IPS-18a (cell line): ENCODE results near the gene PGLYRP4.

Source experiments
- H3K27ac ChIP-seq: one replicate; pipeline ENCODE4 v1.5.1; 2013; ENCODE audit warnings: low read length
- H3K27me3 ChIP-seq: one replicate; pipeline ENCODE4 v1.6.1; 2013; ENCODE audit warnings: mild to moderate bottlenecking, low read length; ENCODE audit not compliant: control insufficient read depth, insufficient read depth
- H3K36me3 ChIP-seq: one replicate; pipeline ENCODE4 v1.6.1; 2013; ENCODE audit warnings: low read depth, low read length; ENCODE audit not compliant: control insufficient read depth
- H3K4me1 ChIP-seq: one replicate; pipeline ENCODE4 v1.6.1; 2013; ENCODE audit warnings: low read depth, low read length; ENCODE audit not compliant: control insufficient read depth
- H3K4me3 ChIP-seq: one replicate; pipeline ENCODE4 v1.5.1; 2013; ENCODE audit warnings: low read length
- H3K9ac ChIP-seq: one replicate; pipeline ENCODE4 v1.6.1; 2013; ENCODE audit warnings: mild to moderate bottlenecking, low read length, moderate library complexity
- H3K9me3 ChIP-seq: one replicate; pipeline ENCODE4 v1.6.1; 2013; ENCODE audit warnings: low read depth, low read length; ENCODE audit not compliant: control insufficient read depth

Gene PGLYRP4

GRCh38 chr1:153348511-153349362, at the start of gene PGLYRP4:
Gene PGLYRP4, minus strand, starts transcription at chr1:153348841. Its CDS starts 909 bp downstream, at chr1:153347932.
- H3K36me3 ChIP-seq = no peaks in the 10 kb centered on the region
- H3K4me1 ChIP-seq = no peaks in the 10 kb centered on the region
- no peak within 1 kb of the TSS for H3K4me3 ChIP-seq
- H3K27ac ChIP-seq = no peak within 1 kb of the TSS
- H3K9ac ChIP-seq = no peak within 1 kb of the TSS
- H3K9me3 ChIP-seq = no peaks in the 10 kb centered on the region
- H3K27me3 ChIP-seq = no peaks in the 10 kb centered on the region

GRCh38 chr1:153397924-153398651, 49.4 kb upstream of the PGLYRP4 start:
- Histone ChIP-seq H3K36me3 (no peaks in the 10 kb centered on the region), H3K9me3 (no peaks in the 10 kb centered on the region), H3K9ac (no peak overlapping the region), H3K4me1 (no peaks in the 10 kb centered on the region), H3K4me3 (no peak overlapping the region), H3K27me3 (no peaks in the 10 kb centered on the region), H3K27ac (no peak overlapping the region)

GRCh38 chr1:153397051-153397923, 48.6 kb upstream of the PGLYRP4 start:
- Histone ChIP-seq H3K27ac (no peak overlapping the region), H3K27me3 (no peaks in the 10 kb centered on the region), H3K9me3 (no peaks in the 10 kb centered on the region), H3K4me3 (no peak overlapping the region), H3K36me3 (no peaks in the 10 kb centered on the region), H3K4me1 (no peaks in the 10 kb centered on the region), H3K9ac (no peak overlapping the region)

- Histone ChIP-seq H3K9me3 (no peaks in the 10 kb centered on the region), H3K27ac (no peak overlapping the region), H3K36me3 (no peaks in the 10 kb centered on the region), H3K27me3 (no peaks in the 10 kb centered on the region), H3K9ac (no peak overlapping the region), H3K4me1 (no peaks in the 10 kb centered on the region), H3K4me3 (no peak overlapping the region)
These were observed 47.8 kb upstream of the PGLYRP4 start for GRCh38 chr1:153396461-153396860.

- Histone ChIP-seq H3K4me1 (no peaks in the 10 kb centered on the region), H3K4me3 (no peak overlapping the region), H3K9ac (no peak overlapping the region), H3K27me3 (no peaks in the 10 kb centered on the region), H3K9me3 (no peaks in the 10 kb centered on the region), H3K27ac (no peak overlapping the region), H3K36me3 (no peaks in the 10 kb centered on the region)
These were observed 47.1 kb upstream of the PGLYRP4 start for GRCh38 chr1:153395776-153396175.

GRCh38 chr1:153395136-153395685, 46.6 kb upstream of the PGLYRP4 start:
- Histone ChIP-seq H3K4me1 (no peaks in the 10 kb centered on the region), H3K27me3 (no peaks in the 10 kb centered on the region), H3K27ac (no peak overlapping the region), H3K4me3 (no peak overlapping the region), H3K9ac (no peak overlapping the region), H3K36me3 (no peaks in the 10 kb centered on the region), H3K9me3 (no peaks in the 10 kb centered on the region)

GRCh38 chr1:153394391-153394790, 45.8 kb upstream of the PGLYRP4 start:
- Histone ChIP-seq H3K4me1 (no peaks in the 10 kb centered on the region), H3K4me3 (no peak overlapping the region), H3K9me3 (no peaks in the 10 kb centered on the region), H3K27ac (no peak overlapping the region), H3K36me3 (no peaks in the 10 kb centered on the region), H3K27me3 (no peaks in the 10 kb centered on the region), H3K9ac (no peak overlapping the region)

GRCh38 chr1:153393926-153394325, 45.3 kb upstream of the PGLYRP4 start:
- Histone ChIP-seq H3K4me3 (no peak overlapping the region), H3K9me3 (no peaks in the 10 kb centered on the region), H3K27me3 (no peaks in the 10 kb centered on the region), H3K27ac (no peak overlapping the region), H3K36me3 (no peaks in the 10 kb centered on the region), H3K9ac (no peak overlapping the region), H3K4me1 (no peaks in the 10 kb centered on the region)

GRCh38 chr1:153392822-153393221, 44.2 kb upstream of the PGLYRP4 start:
- H3K27ac ChIP-seq = no peak overlapping the region
- no peaks in the 10 kb centered on the region for H3K9me3 ChIP-seq
- no peaks in the 10 kb centered on the region for H3K27me3 ChIP-seq
- no peaks in the 10 kb centered on the region for H3K36me3 ChIP-seq
- H3K9ac ChIP-seq = no peak overlapping the region
- H3K4me3 ChIP-seq = no peak overlapping the region
- H3K4me1 ChIP-seq = no peaks in the 10 kb centered on the region

- H3K4me1 ChIP-seq = no peaks in the 10 kb centered on the region
- H3K27me3 ChIP-seq = no peaks in the 10 kb centered on the region
- H3K4me3 ChIP-seq = no peak overlapping the region
- H3K9me3 ChIP-seq = no peaks in the 10 kb centered on the region
- no peak overlapping the region for H3K9ac ChIP-seq
- H3K27ac ChIP-seq = no peak overlapping the region
- no peaks in the 10 kb centered on the region for H3K36me3 ChIP-seq
These were observed 43.6 kb upstream of the PGLYRP4 start for GRCh38 chr1:153392258-153392657.
